Hepatocyte (in vitro differentiated cells): Measurements from ENCODE around the gene DAP.

Experiments
- EZH2phosphoT487 ChIP-seq: fragments of 200-600 bp; sonication (generic); IDR thresholded peaks from one replicate; pipeline ENCODE4 v1.6.1; 2018; ENCODE audit warnings: antibody characterized with exemption, mild to moderate bottlenecking, low read depth, moderate library complexity; ENCODE audit not compliant: unreplicated experiment, severe bottlenecking
- TF ChIP-seq, protein P1 (sequence below): fragments of 200-600 bp; sonication (generic); IDR thresholded peaks from 2 replicates; pipeline ENCODE4 v1.5.1; 2016; ENCODE audit warnings: antibody characterized with exemption, mild to moderate bottlenecking; ENCODE audit not compliant: poor library complexity

DNA sequence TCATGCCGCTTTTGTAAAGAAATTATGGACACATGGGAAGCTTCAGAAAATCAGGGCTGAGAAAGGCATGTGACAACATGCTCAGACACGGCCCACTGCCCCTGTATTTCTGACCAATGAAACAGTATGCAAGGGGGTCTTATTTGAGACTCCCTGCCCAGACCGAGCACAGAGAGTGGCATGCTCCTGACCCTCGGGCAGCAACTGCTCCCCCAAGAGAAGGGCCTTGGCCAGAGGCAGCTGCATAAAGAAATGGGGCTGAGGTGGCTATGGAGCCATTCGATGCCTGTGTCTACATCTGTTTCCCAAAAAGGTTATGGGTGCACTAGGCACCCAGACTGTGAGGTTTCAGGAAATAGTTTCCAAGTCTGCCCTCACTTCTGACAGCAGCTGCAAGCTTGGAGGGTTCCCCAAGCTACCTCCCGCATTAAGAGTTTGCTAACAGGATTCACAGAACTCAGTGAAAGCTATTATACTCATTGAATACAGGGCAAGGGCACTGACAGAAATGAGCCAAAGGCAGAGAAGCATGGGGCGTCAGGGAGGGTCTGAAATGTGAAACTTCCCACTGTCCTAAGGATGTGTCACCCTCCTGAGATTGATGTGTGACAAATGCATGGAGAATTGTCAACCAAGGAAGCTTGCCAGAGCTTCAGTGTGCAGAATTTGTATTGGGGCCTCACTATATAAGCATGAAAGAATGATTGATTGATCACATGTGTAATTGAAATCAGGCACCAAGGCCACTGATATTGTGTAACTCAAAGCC is 94.3 kb downstream of the DAP start:
- TF ChIP-seq, protein P1, sequence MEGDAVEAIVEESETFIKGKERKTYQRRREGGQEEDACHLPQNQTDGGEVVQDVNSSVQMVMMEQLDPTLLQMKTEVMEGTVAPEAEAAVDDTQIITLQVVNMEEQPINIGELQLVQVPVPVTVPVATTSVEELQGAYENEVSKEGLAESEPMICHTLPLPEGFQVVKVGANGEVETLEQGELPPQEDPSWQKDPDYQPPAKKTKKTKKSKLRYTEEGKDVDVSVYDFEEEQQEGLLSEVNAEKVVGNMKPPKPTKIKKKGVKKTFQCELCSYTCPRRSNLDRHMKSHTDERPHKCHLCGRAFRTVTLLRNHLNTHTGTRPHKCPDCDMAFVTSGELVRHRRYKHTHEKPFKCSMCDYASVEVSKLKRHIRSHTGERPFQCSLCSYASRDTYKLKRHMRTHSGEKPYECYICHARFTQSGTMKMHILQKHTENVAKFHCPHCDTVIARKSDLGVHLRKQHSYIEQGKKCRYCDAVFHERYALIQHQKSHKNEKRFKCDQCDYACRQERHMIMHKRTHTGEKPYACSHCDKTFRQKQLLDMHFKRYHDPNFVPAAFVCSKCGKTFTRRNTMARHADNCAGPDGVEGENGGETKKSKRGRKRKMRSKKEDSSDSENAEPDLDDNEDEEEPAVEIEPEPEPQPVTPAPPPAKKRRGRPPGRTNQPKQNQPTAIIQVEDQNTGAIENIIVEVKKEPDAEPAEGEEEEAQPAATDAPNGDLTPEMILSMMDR: no peak
- TF ChIP-seq EZH2phosphoT487: no peak
